Epithelial cell of esophagus (primary cell): Measurements from ENCODE around the gene CPM.

ENCODE experiments used
- DNase-seq: peaks from one replicate; pipeline ENCODE4 v3.0.0; 2010; ENCODE audit warnings: low read depth
- H3K4me3 ChIP-seq: 2 replicates; pipeline ENCODE4 v1.5.1; 2011; ENCODE audit warnings: mild to moderate bottlenecking, low read length, control low read depth
- TF ChIP-seq, protein P1 (sequence below): IDR thresholded peaks from 2 replicates; pipeline ENCODE4 v1.5.1; 2011; ENCODE audit warnings: low read depth, mild to moderate bottlenecking, low read length, control low read depth, inconsistent platforms; ENCODE audit not compliant: insufficient read depth; ENCODE audit errors: missing control alignments

CPM gene

DNA sequence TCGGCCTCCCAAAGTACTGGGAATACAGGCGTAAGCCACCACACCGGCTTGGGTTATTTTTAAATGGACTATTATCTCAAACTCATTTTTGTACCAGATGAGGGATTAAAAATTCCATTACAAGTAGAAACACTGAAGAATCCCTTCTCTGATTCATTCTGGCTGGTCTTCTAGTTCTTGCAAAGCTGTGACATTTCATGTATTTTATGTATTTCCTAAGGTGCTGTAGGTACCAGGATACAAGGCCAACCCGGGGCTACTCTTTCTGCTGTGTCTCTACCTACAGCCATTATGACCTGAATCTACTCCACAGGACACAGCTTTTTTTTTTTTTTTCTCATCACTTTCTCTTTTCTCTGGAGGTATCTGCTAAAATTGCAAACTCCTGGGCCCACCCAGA, 24.9 kb downstream of the CPM start:
- no peak overlapping the region for H3K4me3 ChIP-seq
- TF ChIP-seq, protein P1, sequence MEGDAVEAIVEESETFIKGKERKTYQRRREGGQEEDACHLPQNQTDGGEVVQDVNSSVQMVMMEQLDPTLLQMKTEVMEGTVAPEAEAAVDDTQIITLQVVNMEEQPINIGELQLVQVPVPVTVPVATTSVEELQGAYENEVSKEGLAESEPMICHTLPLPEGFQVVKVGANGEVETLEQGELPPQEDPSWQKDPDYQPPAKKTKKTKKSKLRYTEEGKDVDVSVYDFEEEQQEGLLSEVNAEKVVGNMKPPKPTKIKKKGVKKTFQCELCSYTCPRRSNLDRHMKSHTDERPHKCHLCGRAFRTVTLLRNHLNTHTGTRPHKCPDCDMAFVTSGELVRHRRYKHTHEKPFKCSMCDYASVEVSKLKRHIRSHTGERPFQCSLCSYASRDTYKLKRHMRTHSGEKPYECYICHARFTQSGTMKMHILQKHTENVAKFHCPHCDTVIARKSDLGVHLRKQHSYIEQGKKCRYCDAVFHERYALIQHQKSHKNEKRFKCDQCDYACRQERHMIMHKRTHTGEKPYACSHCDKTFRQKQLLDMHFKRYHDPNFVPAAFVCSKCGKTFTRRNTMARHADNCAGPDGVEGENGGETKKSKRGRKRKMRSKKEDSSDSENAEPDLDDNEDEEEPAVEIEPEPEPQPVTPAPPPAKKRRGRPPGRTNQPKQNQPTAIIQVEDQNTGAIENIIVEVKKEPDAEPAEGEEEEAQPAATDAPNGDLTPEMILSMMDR = no peak
- no peak for DNase-seq

DNA sequence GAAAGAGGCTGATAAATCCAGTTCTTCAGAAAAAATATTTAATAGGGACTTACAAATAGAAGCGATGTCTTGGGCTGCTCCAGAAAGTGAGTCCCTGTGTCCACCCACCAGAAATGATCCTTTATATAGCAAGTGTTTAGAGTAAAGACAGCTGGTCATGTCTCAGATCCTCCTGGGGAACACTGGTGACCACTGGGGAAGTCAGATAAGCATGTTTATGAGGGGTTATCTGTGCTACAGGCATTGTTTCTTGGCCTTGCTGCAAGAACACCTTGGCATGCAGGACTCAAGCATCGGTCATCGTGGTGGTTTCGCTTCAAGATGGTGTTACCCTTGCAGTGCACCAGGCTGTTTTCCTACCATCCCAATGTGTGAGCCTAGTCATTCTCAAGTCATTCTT, 27.2 kb downstream of the CPM start:
- H3K4me3 ChIP-seq = no peak overlapping the region
- TF ChIP-seq, protein P1 = no peak
- no peak for DNase-seq

DNA sequence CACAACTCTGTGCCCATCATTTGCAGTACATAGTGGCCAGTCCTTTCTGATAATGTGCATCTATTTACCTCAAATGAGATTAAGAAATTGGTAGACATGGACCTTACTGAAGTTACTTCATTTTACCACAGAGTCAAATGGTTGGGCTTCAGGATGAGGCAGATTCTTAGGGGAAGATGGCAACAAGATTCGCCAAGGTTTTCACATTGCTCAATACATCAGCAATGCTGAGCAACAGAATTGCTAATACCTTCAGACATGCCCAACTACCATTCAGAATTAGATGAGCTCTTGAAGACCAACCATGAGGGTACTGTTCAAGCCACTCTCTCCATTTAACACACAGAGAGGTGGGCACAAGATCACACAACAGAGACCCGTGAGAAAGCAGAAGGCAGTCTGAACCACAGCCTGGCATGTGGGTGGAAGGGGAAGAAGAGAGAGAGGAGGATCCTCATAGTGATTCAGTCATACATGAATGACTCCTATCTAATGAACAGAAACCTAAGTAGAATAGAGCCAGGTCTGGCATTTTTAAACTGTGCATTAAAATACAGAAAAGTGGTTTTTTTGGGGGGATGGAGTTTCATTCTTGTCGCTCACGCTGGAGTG, 28.5 kb downstream of the CPM start:
- TF ChIP-seq, protein P1 = no peak
- peak; percentile 51 for DNase-seq
- H3K4me3 ChIP-seq = no peak overlapping the region

DNA sequence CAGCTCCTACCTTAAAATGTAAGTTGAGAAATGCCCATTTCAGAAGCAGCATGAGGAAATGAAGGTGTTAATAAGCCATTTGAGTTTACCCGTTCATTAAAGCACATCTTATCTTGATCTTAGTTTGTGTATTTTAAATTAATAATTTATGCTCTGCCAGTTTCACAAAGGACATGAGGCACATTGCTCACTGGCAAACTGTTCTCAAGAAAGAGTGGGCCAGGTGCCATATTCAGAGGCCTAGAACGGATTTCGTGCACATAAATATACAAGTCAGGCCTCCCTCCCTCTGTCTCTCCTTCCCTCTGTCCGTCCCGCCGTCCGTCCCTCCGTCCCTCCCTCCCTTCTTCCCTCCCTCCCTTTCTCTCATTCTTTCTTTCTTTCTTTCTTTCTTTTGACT, 29.5 kb downstream of the CPM start:
- no peak overlapping the region for H3K4me3 ChIP-seq
- DNase-seq = no peak
- TF ChIP-seq, protein P1 = no peak

DNA sequence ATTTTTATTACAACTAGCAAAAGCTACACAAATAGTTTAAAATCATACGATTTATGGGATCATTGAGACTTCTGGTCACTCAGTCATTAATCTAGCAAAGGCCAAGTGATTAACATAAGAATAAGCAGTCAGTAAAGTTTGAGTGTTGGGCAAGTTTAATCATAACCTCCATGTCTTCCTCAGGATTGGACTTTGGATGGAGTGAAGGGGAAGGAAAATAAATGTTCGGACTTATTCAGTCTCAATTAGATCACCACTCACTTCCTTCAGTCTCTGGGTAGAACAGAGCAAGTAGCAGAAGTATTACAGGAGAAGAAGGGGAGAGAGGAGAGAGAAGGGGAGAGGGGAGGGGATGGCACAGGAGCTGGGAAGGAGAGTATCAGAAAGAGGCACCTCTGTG, 31.4 kb downstream of the CPM start:
- no peak overlapping the region for H3K4me3 ChIP-seq
- TF ChIP-seq, protein P1 = no peak
- no peak for DNase-seq

DNA sequence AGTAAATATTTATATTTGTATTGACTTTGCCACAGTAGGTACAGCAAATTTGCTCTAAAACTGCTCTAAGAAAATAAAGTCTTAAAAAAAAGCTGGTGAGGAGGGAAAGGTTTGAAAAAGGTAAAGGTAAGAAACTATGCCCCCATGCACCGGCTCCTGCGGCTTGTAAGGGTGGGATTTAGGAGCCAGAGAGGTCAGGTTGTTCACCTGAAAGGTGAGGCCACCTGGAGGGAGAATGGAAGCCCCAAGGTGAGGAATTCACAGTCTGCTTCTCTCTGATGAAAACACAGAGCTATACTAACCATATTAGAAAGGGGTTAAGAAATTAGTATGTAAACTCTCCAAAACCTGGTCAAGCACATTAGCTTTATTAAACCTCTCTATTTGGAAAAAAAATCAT, 31.8 kb downstream of the CPM start:
- DNase-seq = no peak
- H3K4me3 ChIP-seq = no peak overlapping the region
- TF ChIP-seq, protein P1 = no peak

DNA sequence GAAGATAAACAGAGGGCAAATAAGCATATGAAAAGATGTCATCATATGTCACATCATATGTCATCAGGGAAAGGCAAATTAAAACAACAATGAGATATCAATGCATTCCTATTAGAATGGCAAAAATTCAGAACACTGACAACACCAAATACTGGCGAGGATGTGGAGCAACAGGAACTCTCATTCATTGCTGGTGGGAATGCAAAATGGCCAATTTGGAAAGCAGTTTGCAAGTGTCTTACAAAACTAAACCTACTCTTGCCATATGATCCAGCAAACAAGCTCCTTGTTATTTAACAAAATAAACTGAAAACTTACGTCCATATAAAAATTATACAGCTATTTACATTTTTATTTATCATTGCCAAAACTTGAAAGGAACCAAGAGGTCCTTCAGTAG, 32.7 kb downstream of the CPM start:
- TF ChIP-seq, protein P1 = no peak
- H3K4me3 ChIP-seq = no peak overlapping the region
- no peak for DNase-seq
